ENCODE data around the gene ZFAND2B. TPM values are rescaled to one million over a fixed set of nuclear protein-coding genes. Genes with fewer than 3 reads are reported as not detected.
"Not testable (repeated sequence)": the region's sequence is repeated elsewhere in the genome, so short reads cannot be mapped to it uniquely, and the experiment has no call there.

The ZFAND2B gene
- total and polyA plus RNA-seq, 3 experiments from 2014 or later, result 32.4 to 86.0 (median 36.8) TPM

DNA sequence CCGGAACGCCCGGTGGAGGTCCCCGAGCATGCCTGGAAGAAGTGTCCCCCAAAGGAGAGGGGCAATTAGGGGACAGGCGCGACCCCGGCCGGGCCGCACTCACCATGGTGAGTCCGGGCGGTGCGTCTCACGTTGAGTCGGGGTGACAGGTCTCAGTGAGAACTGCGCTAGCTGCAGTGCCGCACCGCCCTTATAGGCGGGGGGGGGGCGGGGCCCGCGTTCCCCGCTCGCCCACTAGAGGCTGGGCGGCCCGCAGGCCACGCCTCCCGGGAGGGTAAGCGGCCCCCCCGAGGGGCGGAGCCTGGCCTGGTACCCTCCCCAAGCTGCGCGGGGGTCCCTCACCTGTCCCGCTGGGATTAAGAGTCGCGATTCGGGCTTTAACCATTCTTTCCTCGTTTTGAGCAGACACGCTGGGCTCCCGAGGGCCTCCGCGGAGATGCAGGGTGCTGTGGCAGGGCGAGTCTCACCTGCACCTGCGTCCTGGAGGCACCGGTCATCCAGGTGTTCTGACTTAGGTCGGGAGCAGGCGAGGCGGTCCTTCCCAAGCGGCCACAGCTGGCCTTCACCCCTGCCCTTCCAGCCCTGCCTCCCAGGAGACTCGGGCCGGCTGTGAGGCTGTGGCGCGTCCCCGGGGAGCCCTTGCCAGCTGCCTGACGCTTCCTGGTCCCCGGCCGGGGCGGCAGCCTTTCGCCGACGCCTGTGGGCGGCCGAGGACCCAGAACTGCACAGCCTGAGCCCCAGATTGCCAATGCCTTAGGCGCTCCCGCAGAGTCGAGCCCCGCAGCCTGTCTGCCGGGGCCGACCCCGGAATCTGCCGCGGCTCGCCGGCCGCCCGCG lies 47.4 kb downstream of the ZFAND2B start, which contains the start of gene TUBA4A:
TSS of gene TUBA4A (minus strand) at position 166 of the 837 bp plus-strand sequence. CDS start at position 106, 60 bp downstream.
- peaks cover 4 to 52% (median 22%) of the 10 kb centered on the region in 3 donors for H3K36me3 Mint-ChIP-seq
- peak; percentile 88 to 95 (median 90) for DNase-seq
- H3K4me1 Mint-ChIP-seq, result peaks cover 45 to 50% (median 45%) of the 10 kb centered on the region in 3 donors
- H3K27me3 ChIP-seq (ENCODE audit: insufficient read depth, low read length, poor library complexity, severe bottlenecking), result no peaks in the 10 kb centered on the region
- POLR2A ChIA-PET, result interaction anchor here (0.5 to 11.9 kb wide), 16 partner anchors 8 to 1037 kb away, joined by 3 to 164 read pairs (median 5); partner anchors contain the start of genes ABCB6, ANKZF1, ATG9A and CNPPD1
- peak within 1 kb of the TSS; percentile 99 for H3K4me3 ChIP-seq (ENCODE audit: low read length)
- CTCF ChIA-PET, result interaction anchor here (0.6 to 12.3 kb wide), 19 partner anchors 9 to 135 kb away, joined by 3 to 136 read pairs (median 4); partner anchors contain the start of genes ABCB6, ANKZF1, ATG9A and CNPPD1
- peaks cover 25% of the 10 kb centered on the region for H3K36me3 ChIP-seq (ENCODE audit: insufficient read depth, low read length)
- H3K9me3 Mint-ChIP-seq, result no peaks in the 10 kb centered on the region
- peak within 1 kb of the TSS; percentile 95 for H3K27ac ChIP-seq (ENCODE audit: low read depth, low read length)
- H3K9me3 ChIP-seq (ENCODE audit: low read length), result no peaks in the 10 kb centered on the region
- no peaks in the 10 kb centered on the region for H3K27me3 Mint-ChIP-seq
- H3K4me1 ChIP-seq (ENCODE audit: insufficient read depth, low read length), result peaks cover 37% of the 10 kb centered on the region
- H3K4me3 Mint-ChIP-seq, result peak within 1 kb of the TSS; percentile 84 to 99 (median 89)
- peak within 1 kb of the TSS; percentile 91 to 100 (median 96) for H3K27ac Mint-ChIP-seq

DNA sequence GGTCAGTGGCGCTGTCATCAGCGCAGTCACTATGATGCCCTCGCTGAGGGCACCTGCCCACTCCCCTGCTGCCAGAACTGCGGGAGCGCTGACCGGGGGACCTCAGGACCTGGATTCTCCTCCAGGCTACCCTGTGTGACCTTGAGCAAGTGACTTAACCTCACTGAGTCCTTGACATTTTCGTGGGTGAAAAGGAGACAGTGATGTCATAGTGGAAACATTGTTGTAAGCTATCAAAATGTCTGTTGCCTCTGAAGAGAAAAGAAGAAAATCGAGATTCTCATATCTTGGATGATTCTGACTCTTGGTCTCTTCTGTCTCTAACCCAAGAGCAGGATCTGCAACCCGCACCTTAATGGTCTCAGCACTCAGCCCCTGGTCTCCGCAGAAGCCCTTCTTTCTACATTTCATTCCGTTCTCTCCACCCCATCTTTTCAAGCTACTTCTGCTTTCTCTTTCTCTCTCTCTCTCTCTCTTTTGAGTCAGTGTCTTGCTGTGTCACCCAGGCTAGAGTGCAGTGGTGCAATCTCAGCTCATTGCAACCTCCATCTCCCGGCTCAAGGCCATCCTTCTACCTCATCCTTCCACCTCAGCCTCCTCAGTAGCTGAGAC lies 48.1 kb downstream of the ZFAND2B start:
- Histone ChIP-seq H3K27me3 (ENCODE audit: insufficient read depth, low read length, poor library complexity, severe bottlenecking) (no peaks in the 10 kb centered on the region), H3K4me3 (ENCODE audit: low read length) (peak overlapping the region; percentile 99), H3K4me1 (ENCODE audit: insufficient read depth, low read length) (peaks cover 30% of the 10 kb centered on the region), H3K9me3 (ENCODE audit: low read length) (no peaks in the 10 kb centered on the region), H3K27ac (ENCODE audit: low read depth, low read length) (peak overlapping the region; percentile 95), H3K36me3 (ENCODE audit: insufficient read depth, low read length) (peaks cover 23% of the 10 kb centered on the region)
- ChIA-PET CTCF (interaction anchor here (0.7 to 12.3 kb wide), 14 partner anchors 10 to 134 kb away, joined by 3 to 136 read pairs (median 4); partner anchors contain the start of genes ANKZF1, ATG9A, CNPPD1 and DNAJB2), POLR2A (interaction anchor here (0.6 to 11.9 kb wide), 17 partner anchors 9 to 133 kb away, joined by 3 to 164 read pairs (median 5); partner anchors contain the start of genes ABCB6, ANKZF1, ATG9A and CNPPD1)
- peaks cover 37 to 43% (median 38%) of the 10 kb centered on the region in 3 donors for H3K4me1 Mint-ChIP-seq
- peak overlapping the region; percentile 84 to 90 (median 88) for H3K4me3 Mint-ChIP-seq
- DNase-seq, result peak in 3 of 5 donors; percentile 69 to 75 (median 70)
- peaks cover 4 to 45% (median 21%) of the 10 kb centered on the region in 3 donors for H3K36me3 Mint-ChIP-seq
- no peaks in the 10 kb centered on the region for H3K9me3 Mint-ChIP-seq
- peak overlapping the region; percentile 91 to 100 (median 96) for H3K27ac Mint-ChIP-seq
- H3K27me3 Mint-ChIP-seq, result peaks cover 0 to 3% of the 10 kb centered on the region in 2 donors

DNA sequence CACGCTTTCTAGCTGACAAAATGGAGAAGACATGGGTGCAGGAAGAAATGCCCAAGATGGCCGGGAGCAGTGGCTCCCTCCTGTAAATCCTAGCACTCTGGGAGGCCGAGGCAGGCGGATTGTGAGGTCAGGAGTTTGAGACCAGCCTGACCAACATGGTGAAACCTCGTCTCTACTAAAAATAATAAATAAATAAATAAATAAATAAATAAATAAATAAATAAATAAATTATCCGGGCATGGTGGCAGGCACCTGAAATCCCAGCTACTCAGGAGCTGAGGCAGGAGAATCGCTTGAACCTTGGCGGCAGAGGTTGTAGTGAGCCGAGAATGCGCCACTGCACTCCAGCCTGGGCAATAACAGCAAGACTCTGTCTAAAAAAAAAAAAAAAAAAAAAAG lies 52.4 kb downstream of the ZFAND2B start:
- H3K4me3 Mint-ChIP-seq; H3K4me3 ChIP-seq (ENCODE audit: low read length); H3K9me3 Mint-ChIP-seq; H3K4me1 ChIP-seq (ENCODE audit: insufficient read depth, low read length); H3K27me3 ChIP-seq (ENCODE audit: insufficient read depth, low read length, poor library complexity, severe bottlenecking); H3K36me3 Mint-ChIP-seq; DNase-seq; H3K27ac ChIP-seq (ENCODE audit: low read depth, low read length); H3K9me3 ChIP-seq (ENCODE audit: low read length); H3K36me3 ChIP-seq (ENCODE audit: insufficient read depth, low read length): not testable (repeated sequence)
- POLR2A ChIA-PET, result interaction anchor here (0.7 kb wide), 2 partner anchors 44 to 60 kb away, joined by 5 read pairs; no protein-coding TSS in a partner anchor
- CTCF ChIA-PET, result interaction anchor here (1.6 to 12.3 kb wide), 2 partner anchors 20 to 36 kb away, joined by 9 to 136 read pairs; partner anchors contain the start of gene DNAJB2
- peaks cover 4 to 12% of the 10 kb centered on the region in 2 donors for H3K27me3 Mint-ChIP-seq
- peak overlapping the region in 1 of 8 donors; percentile 14 for H3K27ac Mint-ChIP-seq
- H3K4me1 Mint-ChIP-seq, result peaks cover 6 to 13% (median 6%) of the 10 kb centered on the region in 3 donors

Other genes with a start within 250 kb of the ZFAND2B start
- not detected for gene CDK5R2, start 247.1 kb upstream of the ZFAND2B start, total RNA-seq
- gene CDK5R2, start 247.1 kb upstream of the ZFAND2B start, polyA plus RNA-seq, result not detected
- gene FEV, start 221.6 kb upstream of the ZFAND2B start, total RNA-seq, result not detected
- not detected for gene FEV, start 221.6 kb upstream of the ZFAND2B start, polyA plus RNA-seq
- gene CRYBA2, start 213.4 kb upstream of the ZFAND2B start, total RNA-seq, result not detected
- gene CRYBA2, start 213.4 kb upstream of the ZFAND2B start, polyA plus RNA-seq, result not detected
- not detected for gene CFAP65, start 165.3 kb upstream of the ZFAND2B start, total RNA-seq
- gene CFAP65, start 165.3 kb upstream of the ZFAND2B start, polyA plus RNA-seq, result not detected
- not detected for gene IHH, start 145.9 kb upstream of the ZFAND2B start, total RNA-seq
- gene IHH, start 145.9 kb upstream of the ZFAND2B start, polyA plus RNA-seq, result not detected
- gene NHEJ1, start 46.0 kb upstream of the ZFAND2B start, total RNA-seq, result 10 to 100 TPM; 22.4 to 24.5 TPM
- 26.3 TPM for gene NHEJ1, start 46.0 kb upstream of the ZFAND2B start, polyA plus RNA-seq
- 1 to 10 TPM; 2.3 to 2.6 TPM for gene SLC23A3, start 36.8 kb upstream of the ZFAND2B start, total RNA-seq
- not detected for gene SLC23A3, start 36.8 kb upstream of the ZFAND2B start, polyA plus RNA-seq
- 10 to 100 TPM; 66.2 to 67.0 TPM for gene CNPPD1, start 29.9 kb upstream of the ZFAND2B start, total RNA-seq
- gene CNPPD1, start 29.9 kb upstream of the ZFAND2B start, polyA plus RNA-seq, result 74.3 TPM
- 10 to 100 TPM; 67.6 to 76.1 TPM for gene RETREG2, start 28.5 kb upstream of the ZFAND2B start, total RNA-seq
- gene RETREG2, start 28.5 kb upstream of the ZFAND2B start, polyA plus RNA-seq, result 65.9 TPM
- gene ABCB6, start 12.2 kb downstream of the ZFAND2B start, total RNA-seq, result 10 to 100 TPM; 22.1 to 22.8 TPM
- gene ABCB6, start 12.2 kb downstream of the ZFAND2B start, polyA plus RNA-seq, result 2.1 TPM
- gene ATG9A, start 22.9 kb downstream of the ZFAND2B start, total RNA-seq, result 10 to 100 TPM; 46.1 to 52.9 TPM
- 32.0 TPM for gene ATG9A, start 22.9 kb downstream of the ZFAND2B start, polyA plus RNA-seq
- gene ANKZF1, start 23.0 kb downstream of the ZFAND2B start, total RNA-seq, result 10 to 100 TPM; 72.4 to 76.0 TPM
- 32.5 TPM for gene ANKZF1, start 23.0 kb downstream of the ZFAND2B start, polyA plus RNA-seq
- 1 to 10 TPM; 2.6 to 3.5 TPM for gene GLB1L, start 38.7 kb downstream of the ZFAND2B start, total RNA-seq
- 0.99 TPM for gene GLB1L, start 38.7 kb downstream of the ZFAND2B start, polyA plus RNA-seq
- 10 to 100 TPM; 23.0 to 26.1 TPM for gene STK16, start 38.7 kb downstream of the ZFAND2B start, total RNA-seq
- gene STK16, start 38.7 kb downstream of the ZFAND2B start, polyA plus RNA-seq, result 18.6 TPM
- not detected for gene TUBA4B, start 46.5 kb downstream of the ZFAND2B start, total RNA-seq
- not detected for gene TUBA4B, start 46.5 kb downstream of the ZFAND2B start, polyA plus RNA-seq
- 100 to 1,000 TPM; 175 to 178 TPM for gene TUBA4A, start 47.1 kb downstream of the ZFAND2B start, total RNA-seq
- 234 TPM for gene TUBA4A, start 47.1 kb downstream of the ZFAND2B start, polyA plus RNA-seq
- gene DNAJB2, start 72.6 kb downstream of the ZFAND2B start, total RNA-seq, result 10 to 100 TPM; 48.5 to 56.4 TPM
- 5.9 TPM for gene DNAJB2, start 72.6 kb downstream of the ZFAND2B start, polyA plus RNA-seq
- gene PTPRN, start 102.6 kb downstream of the ZFAND2B start, total RNA-seq, result under 1 TPM in 1 of 2 experiments, not detected in 1; 0.11 TPM
- gene PTPRN, start 102.6 kb downstream of the ZFAND2B start, polyA plus RNA-seq, result not detected
- gene RESP18, start 126.0 kb downstream of the ZFAND2B start, total RNA-seq, result not detected
- gene RESP18, start 126.0 kb downstream of the ZFAND2B start, polyA plus RNA-seq, result not detected
- gene DNPEP, start 181.1 kb downstream of the ZFAND2B start, total RNA-seq, result 100 to 1,000 TPM; 112 to 116 TPM
- gene DNPEP, start 181.1 kb downstream of the ZFAND2B start, polyA plus RNA-seq, result 69.1 TPM
- gene DES, start 211.6 kb downstream of the ZFAND2B start, total RNA-seq, result not detected
- not detected for gene DES, start 211.6 kb downstream of the ZFAND2B start, polyA plus RNA-seq
- 1 to 10 TPM in 1 of 2 experiments, under 1 TPM in 1; 0.94 to 1.0 TPM for gene SPEG, start 228.1 kb downstream of the ZFAND2B start, total RNA-seq
- 0.48 TPM for gene SPEG, start 228.1 kb downstream of the ZFAND2B start, polyA plus RNA-seq

All from CD8-positive, alpha-beta memory T cell (primary cell).